ENCODE data around the gene FDX1.

Gene FDX1

GRCh38 chr11:110507328-110507727 is 77.6 kb downstream of the FDX1 start:
- DNase-seq (ENCODE audit: low spot score): no peak

- DNase-seq (ENCODE audit: low spot score): no peak
Observed at GRCh38 chr11:110508786-110509185, 79.0 kb downstream of the FDX1 start.

- no peak for DNase-seq (ENCODE audit: low spot score)
Observed at GRCh38 chr11:110509472-110509871, 79.7 kb downstream of the FDX1 start.

GRCh38 chr11:110512026-110512425 is 82.3 kb downstream of the FDX1 start:
- no peak for DNase-seq (ENCODE audit: low spot score)

- no peak for DNase-seq (ENCODE audit: low spot score)
Observed at GRCh38 chr11:110513259-110513801, 83.6 kb downstream of the FDX1 start.

- no peak for DNase-seq (ENCODE audit: low spot score)
Observed at GRCh38 chr11:110513846-110514437, 84.2 kb downstream of the FDX1 start.
